ENCODE results near the gene SVOPL. TPM values are rescaled to one million over a fixed set of nuclear protein-coding genes. Genes with fewer than 3 reads are reported as not detected.

The SVOPL gene
- total and polyA plus RNA-seq, 2 donors (not counting 3 experiments of a cell fraction or from before 2014, with no cell fraction given) = not detected

DNA sequence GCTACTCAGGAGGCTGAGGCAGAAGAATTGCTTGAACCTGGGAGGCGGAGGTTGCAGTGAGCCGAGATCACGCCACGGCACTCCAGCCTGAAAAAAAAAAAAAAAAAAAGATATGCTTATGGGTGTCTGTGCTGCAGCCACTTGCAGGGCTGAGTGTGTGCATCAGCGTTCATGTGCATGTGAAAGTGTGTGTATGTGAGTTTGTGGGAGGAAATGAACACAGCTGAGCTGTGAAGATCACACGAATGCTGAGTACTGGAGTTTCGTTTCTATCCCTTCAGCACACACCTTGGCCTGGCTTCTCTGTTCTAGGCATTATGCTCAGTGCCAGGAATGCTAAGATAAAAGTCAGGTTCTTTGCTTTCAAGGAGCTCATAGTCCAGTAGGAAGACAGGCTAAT is 12.0 kb upstream of the SVOPL start:
- POLR2A ChIA-PET = no interaction called here
- dilution Hi-C loops (cut with MboI; ENCODE audit: extremely low pct_ligation_motif_present, low sequenced_read_pairs) (no loop called here), intact Hi-C loops (cut with micrococcal nuclease) (no loop called here)
- Histone ChIP-seq H3K79me2 (ENCODE audit: control insufficient read depth, insufficient read depth, low read length) (no peaks in the 10 kb centered on the region), H4K20me1 (replicated peaks; ENCODE audit: control insufficient read depth, extremely low read depth, insufficient read depth, low read length) (no peaks in the 10 kb centered on the region), H3K36me3 (ENCODE audit: control insufficient read depth in 2 of 2, extremely low read depth in 1 of 2, insufficient read depth in 2 of 2, low read length in 2 of 2) (no peaks in the 10 kb centered on the region), H3K4me3 (replicated peaks in 1 of 3; ENCODE audit: insufficient read depth in 1 of 3, low read depth in 1 of 3, low read length in 3 of 3) (no peak overlapping the region), H3K4me2 (ENCODE audit: insufficient read depth, low read length) (no peak overlapping the region), H2AFZ (ENCODE audit: low read depth, low read length) (no peak overlapping the region), H3K27ac (ENCODE audit: insufficient read depth, low read depth, low read length) (no peak overlapping the region), H3K27me3 (ENCODE audit: control insufficient read depth in 2 of 2, insufficient read depth in 2 of 2, low read length in 2 of 2) (no peaks in the 10 kb centered on the region), H3K9me1 (replicated peaks; ENCODE audit: control insufficient read depth, extremely low read depth, insufficient read depth, low read length) (no peaks in the 10 kb centered on the region), H3K9me3 (replicated peaks; ENCODE audit: control insufficient read depth, insufficient read depth, low read length) (no peaks in the 10 kb centered on the region), H3K4me1 (ENCODE audit: control insufficient read depth, extremely low read depth, insufficient read depth, low read length) (no peaks in the 10 kb centered on the region), H3K9ac (replicated peaks; ENCODE audit: extremely low read depth, insufficient read depth, low read length) (no peak overlapping the region)
- TF ChIP-seq POLR2A (IDR thresholded peaks at IDR 0.05; ENCODE audit: low read depth, low read length) (no peak), EZH2 (IDR thresholded peaks at IDR 0.05; ENCODE audit: borderline replicate concordance, low read depth, low read length, severe bottlenecking) (no peak), JUN (IDR thresholded peaks at IDR 0.05; ENCODE audit: borderline replicate concordance, insufficient read depth, insufficient read length, low read depth) (no peak), MYC (IDR thresholded peaks at IDR 0.05; ENCODE audit: low read depth, low read length) (no peak), POLR2AphosphoS5 (IDR thresholded peaks at IDR 0.05; ENCODE audit: insufficient read depth, low read depth, low read length) (no peak), GATA2 (IDR thresholded peaks at IDR 0.05; ENCODE audit: insufficient read depth, insufficient read length, low read depth, low read length) (no peak), FOS (IDR thresholded peaks at IDR 0.05; ENCODE audit: borderline replicate concordance, insufficient read depth, low read length) (no peak)
- TF ChIP-seq, protein P1, sequence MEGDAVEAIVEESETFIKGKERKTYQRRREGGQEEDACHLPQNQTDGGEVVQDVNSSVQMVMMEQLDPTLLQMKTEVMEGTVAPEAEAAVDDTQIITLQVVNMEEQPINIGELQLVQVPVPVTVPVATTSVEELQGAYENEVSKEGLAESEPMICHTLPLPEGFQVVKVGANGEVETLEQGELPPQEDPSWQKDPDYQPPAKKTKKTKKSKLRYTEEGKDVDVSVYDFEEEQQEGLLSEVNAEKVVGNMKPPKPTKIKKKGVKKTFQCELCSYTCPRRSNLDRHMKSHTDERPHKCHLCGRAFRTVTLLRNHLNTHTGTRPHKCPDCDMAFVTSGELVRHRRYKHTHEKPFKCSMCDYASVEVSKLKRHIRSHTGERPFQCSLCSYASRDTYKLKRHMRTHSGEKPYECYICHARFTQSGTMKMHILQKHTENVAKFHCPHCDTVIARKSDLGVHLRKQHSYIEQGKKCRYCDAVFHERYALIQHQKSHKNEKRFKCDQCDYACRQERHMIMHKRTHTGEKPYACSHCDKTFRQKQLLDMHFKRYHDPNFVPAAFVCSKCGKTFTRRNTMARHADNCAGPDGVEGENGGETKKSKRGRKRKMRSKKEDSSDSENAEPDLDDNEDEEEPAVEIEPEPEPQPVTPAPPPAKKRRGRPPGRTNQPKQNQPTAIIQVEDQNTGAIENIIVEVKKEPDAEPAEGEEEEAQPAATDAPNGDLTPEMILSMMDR (IDR thresholded peaks at IDR 0.05; ENCODE audit: extremely low read depth in 1 of 2, insufficient read depth in 1 of 2, low read depth in 1 of 2, low read length in 2 of 2) = no peak
- TF ChIP-seq, protein P2, sequence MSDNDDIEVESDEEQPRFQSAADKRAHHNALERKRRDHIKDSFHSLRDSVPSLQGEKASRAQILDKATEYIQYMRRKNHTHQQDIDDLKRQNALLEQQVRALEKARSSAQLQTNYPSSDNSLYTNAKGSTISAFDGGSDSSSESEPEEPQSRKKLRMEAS (IDR thresholded peaks at IDR 0.05; ENCODE audit: insufficient read depth, insufficient read length) = no peak
- no peak for DNase-seq (ENCODE audit: low read depth, low spot score)
- no TSS peak for BruUV-seq (replicated peaks)
- FAIRE-seq = no peak
- CTCF ChIA-PET = interaction anchor here (0.9 kb wide), 1 partner anchor 9 kb away, joined by 3 read pairs; no protein-coding TSS in a partner anchor
